Measurements from ENCODE around the gene DYNC1H1.

GRCh38 chr14:101920271-101920670 lies 44.1 kb upstream of the DYNC1H1 start:
- TF ChIP-seq CTCF (IDR thresholded peaks at IDR 0.05) (no peak), CBFB (CRISPR knock-in tag; IDR thresholded peaks at IDR 0.05; ENCODE audit: low read depth) (no peak), ZNF232 (CRISPR knock-in tag; IDR thresholded peaks at IDR 0.05) (no peak), RORB (CRISPR knock-in tag; IDR thresholded peaks at IDR 0.05) (no peak), MLX (CRISPR knock-in tag; IDR thresholded peaks at IDR 0.05) (no peak), ELF4 (CRISPR knock-in tag; IDR thresholded peaks at IDR 0.05; ENCODE audit: low read depth) (no peak), JUN (CRISPR knock-in tag; IDR thresholded peaks at IDR 0.05) (no peak), ATF2 (CRISPR knock-in tag; IDR thresholded peaks at IDR 0.05; ENCODE audit: borderline replicate concordance, low read depth) (no peak), RELA (CRISPR knock-in tag; IDR thresholded peaks at IDR 0.05; ENCODE audit: borderline replicate concordance) (no peak), NR3C1 (CRISPR knock-in tag; conservative IDR thresholded peaks at IDR 0.05; ENCODE audit: low read depth) (no peak), ATF3 (CRISPR knock-in tag; conservative IDR thresholded peaks at IDR 0.05) (no peak)
